ENCODE data around the gene ATG5.

DNA sequence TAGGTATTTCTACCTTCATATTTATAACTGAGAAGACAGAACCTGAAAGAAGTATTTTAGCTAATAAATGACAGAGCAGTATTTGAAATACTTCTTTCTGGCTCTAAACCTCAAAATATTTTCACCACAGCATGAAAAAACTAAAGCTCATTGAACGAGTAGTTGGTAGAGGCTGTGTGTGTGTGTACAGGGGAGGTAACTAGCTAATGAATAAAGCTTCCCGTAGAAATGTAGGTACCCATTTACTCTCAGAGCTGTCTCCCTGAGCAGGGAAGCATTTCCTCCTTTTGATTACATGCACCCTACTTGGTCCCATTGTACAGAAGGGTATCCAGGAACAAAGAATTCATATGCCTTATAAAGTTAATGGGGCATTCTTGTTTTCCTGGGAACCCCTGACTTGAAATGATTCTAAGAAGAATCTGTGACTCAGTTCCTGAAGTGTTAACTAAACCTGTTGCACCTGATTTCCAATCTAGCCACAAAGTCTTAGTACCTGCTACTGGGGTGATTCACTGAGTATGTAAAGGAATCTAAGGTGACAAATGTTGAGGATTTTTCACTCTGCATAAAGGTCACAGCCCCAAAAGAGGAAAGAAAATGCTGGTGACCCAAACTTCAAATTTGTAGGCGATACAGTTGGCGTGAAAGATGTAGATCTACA is 47.4 kb upstream of the ATG5 start:
- TF ChIP-seq YY1 (IDR thresholded peaks at IDR 0.05; ENCODE audit: insufficient read depth, insufficient read length) (no peak), ZNF274 (IDR thresholded peaks at IDR 0.05; ENCODE audit: low read depth, low read length) (no peak)

All from NT2/D1 (cell line).